Measurements from ENCODE around the gene UBL7. TPM values are rescaled to one million over a fixed set of nuclear protein-coding genes. Genes with fewer than 3 reads are reported as not detected.

The UBL7 gene
- total and polyA plus RNA-seq, 2 of the 8 experiments (the other 6 are each of a cell fraction or from before 2014, with no cell fraction given), result 71.5 to 183 TPM

- H4K8ac ChIP-seq (ENCODE audit: extremely low read depth, insufficient read depth, low read length), result no peak overlapping the region
- H2BK12ac ChIP-seq (ENCODE audit: low read depth, low read length), result no peak overlapping the region
- CTCF ChIA-PET (ENCODE audit: partially characterized antibody), result interaction anchor here (0.7 to 2.9 kb wide), 7 partner anchors 9 to 718 kb away, joined by 3 to 19 read pairs (median 5); no protein-coding TSS in a partner anchor
- H2AFZ ChIP-seq (ENCODE audit: low read length), result no peak overlapping the region
- H3K4me3 ChIP-seq (ENCODE audit: extremely low read depth in 1 of 4, insufficient read depth in 2 of 4, low read depth in 3 of 4, low read length in 4 of 4), result no peak overlapping the region
- no peak overlapping the region for H2BK20ac ChIP-seq (ENCODE audit: low read length)
- H3K9me3 ChIP-seq (ENCODE audit: insufficient read depth in 2 of 2, low read depth in 1 of 2, low read length in 1 of 2), result no peaks in the 10 kb centered on the region
- H3K18ac ChIP-seq (ENCODE audit: extremely low read depth, low read length), result no peak overlapping the region
- H3K14ac ChIP-seq (ENCODE audit: insufficient read length), result no peak overlapping the region
- H2BK15ac ChIP-seq (ENCODE audit: low read length), result no peak overlapping the region
- no peak overlapping the region for H3K27ac ChIP-seq (ENCODE audit: low read depth, low read length)
- no peaks in the 10 kb centered on the region for H4K20me1 ChIP-seq (replicated peaks in 1 of 2; ENCODE audit: control insufficient read depth in 1 of 2, insufficient read depth in 2 of 2, low read length in 2 of 2)
- no peak overlapping the region for H2BK5ac ChIP-seq (ENCODE audit: low read depth, low read length)
- H2AK5ac ChIP-seq (ENCODE audit: low read depth, low read length), result no peak overlapping the region; the same call in 1 of the 2 replicates
- no peak overlapping the region for H4K5ac ChIP-seq (ENCODE audit: insufficient read length, low read depth, low read length)
- peaks cover 0 to 10% (median 7%) of the 10 kb centered on the region in 4 experiments; a peak in 4 of 7 replicates for H3K4me1 ChIP-seq (replicated peaks in 1 of 4; ENCODE audit: control insufficient read depth in 3 of 4, insufficient read depth in 4 of 4, low read length in 3 of 4)
- no peaks in the 10 kb centered on the region for H3K36me3 ChIP-seq (ENCODE audit: control insufficient read depth in 2 of 4, insufficient read depth in 4 of 4, low read length in 3 of 4)
- H2BK120ac ChIP-seq (replicated peaks; ENCODE audit: low read depth, low read length), result no peak overlapping the region
- no peaks in the 10 kb centered on the region; a peak in 1 of 7 replicates for H3K27me3 ChIP-seq (replicated peaks in 1 of 4; ENCODE audit: control insufficient read depth in 3 of 4, extremely low read depth in 1 of 4, insufficient read depth in 3 of 4, low read length in 3 of 4)
- no peak overlapping the region for H3K23ac ChIP-seq (ENCODE audit: insufficient read length)
- FAIRE-seq, result no peak
- H3K79me1 ChIP-seq (ENCODE audit: low read depth, low read length), result no peaks in the 10 kb centered on the region
- no peak for DNase-seq (ENCODE audit: low read depth in 1 of 2, low spot score in 2 of 2)
- POLR2A ChIA-PET (ENCODE audit: partially characterized antibody), result interaction anchor here (1.3 to 2.3 kb wide), 2 partner anchors 10 to 15 kb away, joined by 3 to 5 read pairs; no protein-coding TSS in a partner anchor
- H3K56ac ChIP-seq (replicated peaks; ENCODE audit: insufficient read length, low read depth, low read length), result no peak overlapping the region
- no peak overlapping the region for H3K9ac ChIP-seq (replicated peaks in 1 of 4; ENCODE audit: extremely low read depth in 1 of 4, low read depth in 3 of 4, low read length in 3 of 4)
- no peak overlapping the region for H4K91ac ChIP-seq (replicated peaks; ENCODE audit: insufficient read length, low read length)
- H3K79me2 ChIP-seq (ENCODE audit: control insufficient read depth in 1 of 2, insufficient read depth in 2 of 2, low read length in 2 of 2), result no peaks in the 10 kb centered on the region
- no peak overlapping the region for H3K4me2 ChIP-seq (ENCODE audit: insufficient read depth in 1 of 2, low read depth in 2 of 2, low read length in 2 of 2)
- no peak overlapping the region for H3K4ac ChIP-seq (replicated peaks; ENCODE audit: insufficient read length, low read depth, low read length)
- H3K23me2 ChIP-seq (ENCODE audit: low read depth, low read length), result no peaks in the 10 kb centered on the region; the same call in 1 of the 2 replicates
- 84% methylated on average over 10 of the region's 10 CpGs; no CpG with 5 or more reads in 1 of the 2 experiments for WGBS, 2 experiments (ENCODE audit: extremely low coverage in 1 of 2, insufficient coverage in 1 of 2, insufficient read length in 1 of 2, insufficient replicate concordance in 2 of 2, low coverage in 1 of 2, low lambda C conversion rate in 2 of 2, missing lambda C conversion rate in 1 of 2)
- no peak for TF ChIP-seq RFX5 (IDR thresholded peaks at IDR 0.05; ENCODE audit: borderline replicate concordance, low read depth, low read length)
- TF ChIP-seq SRF (IDR thresholded peaks at IDR 0.05; ENCODE audit: low read depth, low read length), result no peak
- no peak for TF ChIP-seq CTCF (IDR thresholded peaks at IDR 0.05; ENCODE audit: control extremely low read depth in 1 of 3, insufficient read depth in 1 of 3, low read depth in 1 of 3, low read length in 3 of 3)
- TF ChIP-seq SP4 (IDR thresholded peaks at IDR 0.05; ENCODE audit: low read length), result no peak
- no peak for TF ChIP-seq RBBP5 (IDR thresholded peaks at IDR 0.05; ENCODE audit: borderline replicate concordance, low read depth, low read length)
- no peak for TF ChIP-seq KDM5A (IDR thresholded peaks at IDR 0.05; ENCODE audit: low read length)
- no peak for TF ChIP-seq SIRT6 (IDR thresholded peaks at IDR 0.05; ENCODE audit: low read length)
- no peak for TF ChIP-seq BRCA1 (IDR thresholded peaks at IDR 0.05; ENCODE audit: low read depth, low read length)
- no peak for TF ChIP-seq EZH2 (IDR thresholded peaks at IDR 0.05; ENCODE audit: low read depth, low read length, severe bottlenecking)
- no peak for TF ChIP-seq TEAD4 (IDR thresholded peaks at IDR 0.05; ENCODE audit: low read depth, low read length)
- TF ChIP-seq TCF12 (IDR thresholded peaks at IDR 0.05; ENCODE audit: low read depth, low read length), result no peak
- TF ChIP-seq CHD2 (IDR thresholded peaks at IDR 0.05; ENCODE audit: low read length), result no peak
These were observed 60.6 kb downstream of the UBL7 start for GRCh38 chr15:74400313-74400860.

Measured in H1 (cell line).